ENCODE data around the gene SORCS2. TPM values are rescaled to one million over a fixed set of nuclear protein-coding genes. Genes with fewer than 3 reads are reported as not detected.

SORCS2 gene
- total RNA-seq, 1 donor from 2014 or later, result 13.4 TPM

- peaks cover 3% of the 10 kb centered on the region for H3K9me3 Mint-ChIP-seq
- H3K36me3 Mint-ChIP-seq, result no peaks in the 10 kb centered on the region
- peaks cover 4% of the 10 kb centered on the region for H3K4me1 Mint-ChIP-seq (ENCODE audit: unreplicated experiment)
- no peak for DNase-seq (ENCODE audit: extremely low spot score, unreplicated experiment)
- peak overlapping the region; percentile 19 for H3K27ac Mint-ChIP-seq
- H3K27me3 Mint-ChIP-seq, result no peaks in the 10 kb centered on the region
- TF ChIP-seq CTCF (conservative IDR thresholded peaks at IDR 0.05), result no peak
- no peak overlapping the region for H3K4me3 Mint-ChIP-seq
Measured at GRCh38 chr4:7444314-7444713, 252.0 kb downstream of the SORCS2 start.

GRCh38 chr4:7444731-7445130, 252.4 kb downstream of the SORCS2 start:
- Mint-ChIP-seq H3K4me3 (no peak overlapping the region), H3K36me3 (no peaks in the 10 kb centered on the region), H3K9me3 (no peaks in the 10 kb centered on the region), H3K4me1 (ENCODE audit: unreplicated experiment) (peaks cover 4% of the 10 kb centered on the region), H3K27ac (peak overlapping the region; percentile 19), H3K27me3 (no peaks in the 10 kb centered on the region)
- no peak for TF ChIP-seq CTCF (conservative IDR thresholded peaks at IDR 0.05)
- no peak for DNase-seq (ENCODE audit: extremely low spot score, unreplicated experiment)

- TF ChIP-seq CTCF (conservative IDR thresholded peaks at IDR 0.05), result no peak
- Mint-ChIP-seq H3K36me3 (no peaks in the 10 kb centered on the region), H3K9me3 (no peaks in the 10 kb centered on the region), H3K4me1 (ENCODE audit: unreplicated experiment) (peaks cover 4% of the 10 kb centered on the region), H3K27ac (no peak overlapping the region), H3K4me3 (no peak overlapping the region), H3K27me3 (no peaks in the 10 kb centered on the region)
- no peak for DNase-seq (ENCODE audit: extremely low spot score, unreplicated experiment)
Measured at GRCh38 chr4:7447236-7447635, 254.9 kb downstream of the SORCS2 start.

- Mint-ChIP-seq H3K4me3 (no peak overlapping the region), H3K27ac (no peak overlapping the region), H3K9me3 (no peaks in the 10 kb centered on the region), H3K36me3 (no peaks in the 10 kb centered on the region), H3K4me1 (ENCODE audit: unreplicated experiment) (peaks cover under 1% of the 10 kb centered on the region), H3K27me3 (no peaks in the 10 kb centered on the region)
- no peak for DNase-seq (ENCODE audit: extremely low spot score, unreplicated experiment)
- no peak for TF ChIP-seq CTCF (conservative IDR thresholded peaks at IDR 0.05)
Measured at GRCh38 chr4:7448036-7448435, 255.7 kb downstream of the SORCS2 start.

- Mint-ChIP-seq H3K4me3 (no peak overlapping the region), H3K27ac (no peak overlapping the region), H3K4me1 (ENCODE audit: unreplicated experiment) (no peaks in the 10 kb centered on the region), H3K9me3 (no peaks in the 10 kb centered on the region), H3K36me3 (no peaks in the 10 kb centered on the region), H3K27me3 (no peaks in the 10 kb centered on the region)
- no peak for TF ChIP-seq CTCF (conservative IDR thresholded peaks at IDR 0.05)
- DNase-seq (ENCODE audit: extremely low spot score, unreplicated experiment), result no peak
Measured at GRCh38 chr4:7450775-7451433, 258.6 kb downstream of the SORCS2 start.

- H3K36me3 Mint-ChIP-seq, result no peaks in the 10 kb centered on the region
Measured at GRCh38 chr4:7451434-7451789, 259.1 kb downstream of the SORCS2 start.

More at GRCh38 chr4:7451434-7451789, 259.1 kb downstream of the SORCS2 start:
- no peaks in the 10 kb centered on the region for H3K9me3 Mint-ChIP-seq
- no peak overlapping the region for H3K4me3 Mint-ChIP-seq
- TF ChIP-seq CTCF (conservative IDR thresholded peaks at IDR 0.05), result no peak
- no peaks in the 10 kb centered on the region for H3K4me1 Mint-ChIP-seq (ENCODE audit: unreplicated experiment)
- H3K27ac Mint-ChIP-seq, result no peak overlapping the region
- DNase-seq (ENCODE audit: extremely low spot score, unreplicated experiment), result no peak
- H3K27me3 Mint-ChIP-seq, result no peaks in the 10 kb centered on the region
